H54 (cell line): Measurements from ENCODE around the gene DBF4.
A peak's percentile ranks its signal among the peaks of the same experiment; 100 is the strongest.
"Not testable (repeated sequence)": the region's sequence is repeated elsewhere in the genome, so short reads cannot be mapped to it uniquely, and the experiment has no call there.

ENCODE experiments used
- DNase-seq: peaks from one replicate; pipeline ENCODE4 v3.0.0; 2011; ENCODE audit warnings: low spot score, mixed read lengths; ENCODE audit not compliant: insufficient read length
- FAIRE-seq: peaks from 3 replicates; lab custom pipeline; 2011; peaks lifted over from hg19 to GRCh38; lab: Jason Lieb, UNC
- POLR2A ChIP-seq: IDR thresholded peaks from 2 replicates; pipeline ENCODE4 v1.6.1; 2011; ENCODE audit warnings: low read depth, mild to moderate bottlenecking, low read length

DBF4 gene

DNA sequence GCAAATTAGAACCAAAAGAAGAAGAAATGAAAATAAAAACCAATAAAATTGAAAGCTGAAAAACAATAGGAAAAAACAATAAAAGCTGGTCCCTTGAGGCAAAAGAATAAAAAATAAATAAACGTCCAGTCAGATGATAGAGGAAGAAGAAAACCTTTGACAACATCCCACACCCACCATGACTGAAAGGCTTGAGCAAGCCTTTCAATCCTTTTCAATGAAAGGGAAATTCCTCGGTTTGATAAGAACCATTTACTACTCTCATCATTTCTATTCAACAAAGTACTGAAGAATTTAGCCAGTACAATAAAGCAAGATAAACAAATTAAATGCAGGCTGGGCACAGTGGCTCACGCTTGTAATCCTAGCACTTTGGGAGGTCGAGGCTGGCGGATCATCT, 3.9 kb upstream of the DBF4 start:
- TF ChIP-seq POLR2A: no peak
- FAIRE-seq: no peak
- DNase-seq: no peak

GRCh38 chr7:87873328-87873727, 3.0 kb upstream of the DBF4 start:
- not testable (repeated sequence) for DNase-seq

GRCh38 chr7:87874066-87874465, 2.2 kb upstream of the DBF4 start:
- no peak for TF ChIP-seq POLR2A
- DNase-seq (no peak), FAIRE-seq (no peak)

More at GRCh38 chr7:87873328-87873727, 3.0 kb upstream of the DBF4 start:
- not testable (repeated sequence) for FAIRE-seq

GRCh38 chr7:87875151-87876039, 898 bp upstream of the DBF4 start:
- DNase-seq (peak; percentile 5), FAIRE-seq (no peak)
- TF ChIP-seq POLR2A: no peak

DNA sequence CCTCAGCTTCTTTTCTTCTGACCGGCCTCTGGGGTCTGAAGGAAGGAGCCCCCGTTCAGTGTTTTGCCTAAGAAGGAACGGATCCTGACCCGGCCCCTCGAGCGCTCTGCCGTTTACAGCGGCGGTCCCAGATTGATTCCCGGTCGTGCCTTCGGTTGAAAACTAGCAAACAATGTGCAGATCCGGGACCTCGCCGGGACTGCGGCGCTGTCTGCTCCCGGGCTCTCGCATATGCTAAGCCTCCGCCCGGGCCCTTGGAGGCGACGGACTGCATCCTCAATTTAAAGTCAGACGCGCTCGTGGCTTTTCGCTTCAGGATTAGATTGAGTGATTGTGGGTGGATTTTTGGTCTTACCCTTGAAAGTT, 559 bp downstream of the DBF4 start:
- DNase-seq (peak; percentile 14), FAIRE-seq (peak; percentile 58)
- no peak for TF ChIP-seq POLR2A

GRCh38 chr7:87877366-87878040, 1.2 kb downstream of the DBF4 start:
- TF ChIP-seq POLR2A: no peak
- no peak for DNase-seq
- FAIRE-seq: peak; percentile 57

DNA sequence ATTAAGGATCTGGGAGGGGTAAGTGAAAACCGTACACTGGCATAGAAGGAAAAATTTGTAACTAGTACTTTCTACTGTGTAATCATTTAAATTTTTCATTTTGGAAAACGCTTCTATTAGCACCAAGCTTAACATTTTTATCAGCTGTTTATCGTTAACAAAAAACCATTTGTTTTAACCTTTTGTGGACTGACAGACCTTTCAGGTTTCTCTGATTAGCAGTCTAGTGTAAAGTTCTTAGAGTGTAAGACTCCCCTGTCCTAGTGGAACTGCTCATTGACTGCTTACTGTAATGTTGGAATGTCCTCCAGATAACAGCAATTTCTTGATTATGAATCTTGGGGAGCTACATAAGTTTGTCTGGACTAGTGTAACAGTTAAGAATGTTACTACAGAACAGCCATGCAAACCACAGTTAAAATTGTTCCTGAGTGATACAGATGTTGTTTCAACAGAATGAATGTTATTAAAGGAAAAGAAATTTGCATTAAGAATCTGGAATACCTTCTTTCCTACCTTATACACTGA, 2.0 kb downstream of the DBF4 start:
- TF ChIP-seq POLR2A: no peak
- DNase-seq (no peak), FAIRE-seq (no peak)

GRCh38 chr7:87882151-87882937, 6.1 kb downstream of the DBF4 start:
- no peak for DNase-seq
- peak; percentile 53 for FAIRE-seq
- TF ChIP-seq POLR2A: no peak

- TF ChIP-seq POLR2A: no peak
- FAIRE-seq (no peak), DNase-seq (no peak)
Observed at GRCh38 chr7:87885018-87885417, 8.7 kb downstream of the DBF4 start.

DNA sequence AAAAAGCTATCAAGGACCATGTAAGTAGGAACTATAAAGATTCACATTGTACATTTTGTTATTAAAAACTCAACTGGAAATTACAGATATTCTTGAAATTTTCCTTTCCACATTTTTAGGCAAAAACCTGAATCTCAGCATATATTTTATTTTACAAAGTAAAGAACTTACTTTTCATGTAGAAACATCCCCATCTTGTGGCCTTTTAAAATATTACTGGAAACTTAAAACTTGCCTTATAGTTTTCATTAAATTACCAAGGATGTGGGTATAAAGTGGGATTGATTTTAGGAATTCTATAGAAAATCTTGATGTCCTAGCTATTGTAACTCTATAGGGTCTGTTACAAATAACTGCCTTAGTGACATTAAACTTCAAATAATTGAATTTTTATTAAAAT, 10.6 kb downstream of the DBF4 start:
- TF ChIP-seq POLR2A: no peak
- no peak for FAIRE-seq
- no peak for DNase-seq

DNA sequence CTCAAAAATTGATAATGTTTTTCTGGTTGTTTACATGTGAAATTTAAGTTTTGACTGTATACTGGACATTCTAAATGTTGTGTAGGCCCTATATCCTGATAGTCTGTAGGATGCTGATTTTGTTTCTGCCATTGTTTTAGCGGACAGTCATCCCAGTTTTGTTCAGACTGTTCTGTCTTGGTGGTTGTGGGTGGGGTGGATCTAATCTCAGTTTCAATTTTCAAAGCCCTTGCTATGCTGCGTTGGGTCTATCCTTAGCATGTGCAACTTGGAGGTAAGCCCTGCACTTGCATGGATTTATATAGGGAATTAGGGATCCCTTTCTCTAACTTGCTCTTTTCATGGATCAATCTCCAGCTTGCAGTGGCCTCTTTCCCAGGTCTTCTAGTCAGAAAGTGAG, 19.1 kb downstream of the DBF4 start:
- FAIRE-seq (no peak), DNase-seq (no peak)
- no peak for TF ChIP-seq POLR2A

DNA sequence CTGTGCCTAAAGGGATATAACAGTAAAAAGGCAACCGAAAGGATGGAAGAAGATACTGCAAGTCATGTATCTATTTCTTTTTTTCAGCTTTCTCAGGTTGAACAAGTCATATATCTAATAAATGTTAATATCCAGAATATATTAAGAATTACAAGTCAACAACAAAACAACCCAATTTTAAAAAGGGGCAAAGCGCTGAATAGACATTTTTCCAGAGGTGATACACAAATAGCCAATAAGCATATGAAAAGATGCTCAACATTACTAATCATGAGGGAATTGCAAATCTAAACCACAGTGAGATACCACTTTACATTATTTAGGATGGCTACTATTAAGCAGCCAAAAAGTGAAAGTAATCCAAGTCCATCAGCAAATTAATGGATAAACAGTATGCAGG, 23.0 kb downstream of the DBF4 start:
- DNase-seq: no peak
- FAIRE-seq: no peak
- TF ChIP-seq POLR2A: no peak

DNA sequence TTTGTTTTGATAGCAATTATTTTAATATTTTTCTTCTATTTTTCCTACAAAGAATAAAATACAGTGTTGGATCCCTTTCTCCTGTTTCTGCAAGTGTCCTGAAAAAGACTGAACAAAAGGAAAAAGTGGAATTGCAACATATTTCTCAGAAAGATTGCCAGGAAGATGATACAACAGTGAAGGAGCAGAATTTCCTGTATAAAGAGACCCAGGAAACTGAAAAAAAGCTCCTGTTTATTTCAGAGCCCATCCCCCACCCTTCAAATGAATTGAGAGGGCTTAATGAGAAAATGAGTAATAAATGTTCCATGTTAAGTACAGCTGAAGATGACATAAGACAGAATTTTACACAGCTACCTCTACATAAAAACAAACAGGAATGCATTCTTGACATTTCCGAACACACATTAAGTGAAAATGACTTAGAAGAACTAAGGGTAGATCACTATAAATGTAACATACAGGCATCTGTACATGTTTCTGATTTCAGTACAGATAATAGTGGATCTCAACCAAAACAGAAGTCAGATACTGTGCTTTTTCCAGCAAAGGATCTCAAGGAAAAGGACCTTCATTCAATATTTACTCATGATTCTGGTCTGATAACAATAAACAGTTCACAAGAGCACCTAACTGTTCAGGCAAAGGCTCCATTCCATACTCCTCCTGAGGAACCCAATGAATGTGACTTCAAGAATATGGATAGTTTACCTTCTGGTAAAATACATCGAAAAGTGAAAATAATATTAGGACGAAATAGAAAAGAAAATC, 31.0 kb downstream of the DBF4 start:
- peak; percentile 48 for FAIRE-seq
- not testable (repeated sequence) for DNase-seq

GRCh38 chr7:87908814-87909213, 32.5 kb downstream of the DBF4 start:
- FAIRE-seq, DNase-seq: not testable (repeated sequence)
